HG03378 (cell line): ENCODE results near the gene RELT.

Source experiments
- ATAC-seq: cut with Tn5 transposase; IDR thresholded peaks from one replicate; pipeline ENCODE4 v1.9.1; 2021; ENCODE audit warnings: mild to moderate bottlenecking, moderate library complexity; ENCODE audit not compliant: unreplicated experiment

Gene RELT

DNA sequence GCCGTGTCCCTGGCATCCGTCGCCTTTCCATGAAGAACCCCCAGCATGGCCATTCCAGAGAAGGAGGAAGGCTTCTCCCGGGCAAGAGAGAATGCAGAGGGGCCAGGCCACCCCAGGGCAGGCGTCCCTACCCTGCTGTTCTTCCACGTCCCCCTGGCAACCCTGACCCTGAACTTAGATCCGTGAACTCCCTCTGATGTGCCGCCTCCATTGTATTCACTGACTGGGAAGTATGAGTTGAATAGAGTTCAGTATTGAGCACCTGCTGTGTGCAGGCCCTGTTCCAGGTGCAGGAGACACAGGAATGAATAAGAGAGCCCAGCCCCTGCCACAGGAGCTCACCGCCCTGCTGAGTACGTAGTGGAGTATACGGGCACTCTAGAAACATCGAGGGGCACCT is 29.1 kb upstream of the RELT start:
- no peak for ATAC-seq

DNA sequence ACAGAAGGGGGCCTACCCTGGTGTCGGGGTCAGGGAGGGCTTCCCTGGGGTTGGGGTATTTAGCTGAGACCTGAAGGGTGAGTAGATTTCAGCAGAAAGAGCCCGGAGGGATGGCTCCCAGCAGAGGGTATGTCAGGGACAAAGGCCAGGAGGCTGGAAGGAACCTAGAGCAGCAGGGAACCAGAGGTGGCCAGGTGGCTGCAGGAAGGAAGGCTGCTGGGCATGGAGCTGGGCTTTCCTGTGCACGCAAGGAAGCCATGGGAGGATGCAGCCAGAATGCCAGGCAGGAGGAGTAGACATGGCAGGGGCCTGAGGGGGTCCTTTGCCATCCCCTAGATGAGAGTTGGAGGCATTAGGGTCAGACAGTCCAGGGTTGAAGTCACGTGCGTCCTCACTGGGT is 27.4 kb upstream of the RELT start:
- no peak for ATAC-seq

DNA sequence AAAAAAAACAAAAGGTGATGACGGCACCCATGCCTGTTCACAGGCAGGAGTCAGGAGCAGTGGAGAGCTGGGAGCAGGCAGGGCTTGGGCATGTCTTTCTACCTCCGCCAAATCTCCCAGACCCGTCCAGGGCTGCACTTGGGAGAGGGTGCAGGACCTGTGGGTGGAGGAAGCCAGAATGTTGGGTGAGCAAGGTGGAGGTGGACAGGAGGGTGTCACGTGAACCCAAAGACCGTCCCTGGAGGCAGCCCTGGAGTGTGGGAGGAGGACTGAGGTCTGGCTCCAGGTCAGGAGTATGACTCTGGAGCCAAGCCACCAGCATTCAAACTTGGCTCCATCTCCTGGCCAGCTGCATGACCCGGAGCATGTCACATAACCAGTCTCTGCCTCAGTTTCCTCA is 26.6 kb upstream of the RELT start:
- ATAC-seq = no peak

DNA sequence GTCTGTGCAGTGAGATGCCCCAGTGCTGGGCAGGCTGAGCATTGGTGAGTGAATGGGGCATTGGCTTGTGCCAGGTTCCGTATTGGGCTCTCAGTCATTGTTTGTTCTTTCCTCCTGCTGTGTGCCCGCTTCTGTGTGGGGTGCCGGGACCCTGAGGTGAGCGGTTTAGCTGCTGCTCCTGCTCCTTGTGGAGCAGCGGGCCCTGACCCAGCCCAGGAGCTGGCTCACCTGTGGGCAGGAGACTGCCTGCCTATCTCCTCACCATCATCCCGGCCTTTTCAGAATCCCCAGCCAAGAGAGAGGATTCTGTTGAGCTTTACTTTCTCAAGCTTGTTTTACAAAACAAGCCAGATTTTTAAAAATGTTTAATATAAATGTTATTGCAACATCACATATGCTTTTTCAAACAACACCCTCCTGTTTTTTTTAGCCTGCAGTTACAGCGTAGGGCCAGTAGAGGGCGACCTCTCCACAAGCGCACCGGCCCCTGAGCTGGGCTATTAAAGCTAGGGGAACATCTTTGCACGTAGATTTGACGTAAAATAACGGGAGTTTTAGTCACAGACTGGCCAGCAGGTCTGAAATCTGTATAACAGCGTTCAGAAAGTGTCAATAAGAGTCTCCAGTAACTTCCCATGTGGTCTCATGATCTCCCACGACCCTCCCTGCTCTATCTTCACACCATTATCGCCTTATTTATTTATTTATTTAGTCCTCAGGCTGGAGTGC is 25.1 kb upstream of the RELT start:
- no peak for ATAC-seq

DNA sequence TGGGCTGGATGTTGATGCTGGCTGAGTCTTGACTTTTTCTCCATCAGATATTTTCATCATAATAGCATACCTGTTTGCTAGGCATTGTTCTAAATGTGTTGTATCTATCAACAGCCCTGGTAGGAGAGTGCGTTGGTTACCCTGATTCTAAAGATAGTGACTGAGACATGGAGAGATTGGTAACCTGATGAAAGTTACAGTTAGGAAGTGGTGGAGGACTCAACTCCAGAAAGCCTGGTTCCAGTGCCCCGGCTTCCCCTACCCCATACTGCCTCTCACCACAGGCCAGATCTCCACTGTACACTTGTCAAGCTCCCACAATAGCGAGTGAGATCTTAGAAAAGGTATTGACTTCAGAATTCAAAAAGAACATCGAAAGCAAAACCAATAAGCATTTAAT is 22.8 kb upstream of the RELT start:
- no peak for ATAC-seq

DNA sequence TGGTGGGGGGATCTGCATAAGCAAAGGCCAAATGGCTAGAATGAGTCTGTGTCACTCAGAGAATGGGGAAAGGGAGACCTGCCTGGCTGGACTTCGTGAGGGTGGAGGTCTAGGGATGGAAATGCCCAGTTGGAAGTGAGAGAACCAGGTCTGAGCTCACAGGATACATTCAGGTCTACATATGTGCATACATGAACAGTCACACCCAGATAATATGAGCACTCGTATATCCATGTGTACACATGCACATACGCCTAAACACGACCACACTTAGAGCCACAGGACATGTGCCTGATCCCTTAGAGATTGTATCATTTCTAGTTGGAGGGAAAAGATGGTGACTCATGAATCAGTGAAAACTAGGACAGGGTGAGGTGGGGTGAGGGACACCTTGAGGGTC is 21.1 kb upstream of the RELT start:
- ATAC-seq = no peak

DNA sequence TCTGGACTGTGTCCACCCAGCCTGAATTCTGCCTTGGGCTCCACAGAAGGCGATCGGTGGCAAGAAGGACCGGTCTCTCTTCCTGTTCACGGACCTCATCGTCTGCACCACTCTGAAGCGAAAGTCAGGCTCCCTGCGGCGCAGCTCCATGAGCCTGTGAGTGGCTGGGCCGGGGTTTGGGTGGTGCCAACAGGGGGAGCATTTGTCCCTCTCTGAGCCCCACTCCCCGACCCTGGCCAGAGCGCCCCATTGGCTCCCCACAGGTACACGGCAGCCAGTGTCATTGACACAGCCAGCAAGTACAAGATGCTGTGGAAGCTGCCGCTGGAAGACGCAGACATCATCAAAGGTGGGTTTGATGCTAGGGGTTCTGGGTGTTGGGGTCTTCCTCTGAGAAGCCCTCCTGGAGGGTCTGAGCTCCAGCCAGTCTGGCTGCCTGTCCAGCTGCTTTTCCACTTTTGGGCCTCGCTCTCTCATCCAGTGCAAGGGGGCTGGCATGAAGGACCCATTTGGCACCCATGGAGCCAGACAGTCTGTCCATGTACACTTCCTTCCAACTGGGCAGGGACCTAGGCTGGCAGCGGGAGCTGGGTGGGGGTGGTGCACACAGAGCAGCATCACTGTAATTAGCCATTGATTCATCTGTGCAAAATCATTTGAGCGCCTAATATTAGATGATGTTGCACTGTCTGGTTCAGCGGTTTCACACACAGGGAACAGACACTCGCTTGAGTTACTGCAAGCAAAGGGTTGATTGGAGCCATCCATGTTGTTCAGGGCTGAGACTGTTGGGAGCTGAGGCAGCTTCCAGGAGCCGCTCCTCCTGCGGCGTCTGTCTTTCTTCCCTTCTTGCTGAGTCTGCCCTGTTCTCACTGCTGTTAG is 19.0 kb upstream of the RELT start:
- no peak for ATAC-seq

DNA sequence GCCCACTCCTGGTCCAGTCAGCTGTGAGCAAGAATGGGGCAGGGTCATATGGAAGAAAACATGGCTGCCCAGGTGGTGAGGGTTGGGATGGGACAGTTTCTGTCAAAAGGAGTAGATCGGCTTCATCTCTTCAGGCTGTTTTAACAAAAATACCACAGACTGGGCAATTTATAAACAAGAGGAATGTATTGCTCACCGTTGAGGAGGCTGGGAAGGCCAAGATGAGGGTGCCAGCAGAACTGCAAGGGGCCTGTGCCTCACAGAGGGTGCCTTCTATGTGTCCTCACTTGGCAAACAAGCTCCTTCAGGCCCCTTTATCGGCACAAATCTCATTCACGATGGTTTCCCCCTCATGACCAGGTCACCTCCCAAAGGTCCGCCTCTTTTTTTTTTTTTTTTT is 18.1 kb upstream of the RELT start:
- no peak for ATAC-seq

DNA sequence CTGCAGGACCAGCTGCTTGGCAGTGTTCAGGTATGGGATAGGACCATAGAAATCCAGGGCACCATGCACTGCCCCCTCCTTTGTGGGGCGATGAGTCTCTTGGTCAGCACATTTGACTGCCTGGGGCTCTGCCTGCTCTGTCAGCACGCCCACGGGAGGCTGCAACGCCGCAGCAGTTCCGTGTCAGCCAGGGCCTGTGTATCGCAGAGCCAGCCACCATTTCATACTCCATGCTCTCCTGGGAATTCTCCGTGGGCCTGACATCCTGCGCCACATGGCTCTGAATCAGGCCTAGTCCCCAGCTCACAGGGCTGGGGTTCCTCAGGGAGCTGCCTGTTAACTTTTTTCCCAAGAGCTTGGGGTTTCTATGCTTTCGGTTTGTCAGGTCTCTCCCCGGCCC is 16.9 kb upstream of the RELT start:
- ATAC-seq = no peak

DNA sequence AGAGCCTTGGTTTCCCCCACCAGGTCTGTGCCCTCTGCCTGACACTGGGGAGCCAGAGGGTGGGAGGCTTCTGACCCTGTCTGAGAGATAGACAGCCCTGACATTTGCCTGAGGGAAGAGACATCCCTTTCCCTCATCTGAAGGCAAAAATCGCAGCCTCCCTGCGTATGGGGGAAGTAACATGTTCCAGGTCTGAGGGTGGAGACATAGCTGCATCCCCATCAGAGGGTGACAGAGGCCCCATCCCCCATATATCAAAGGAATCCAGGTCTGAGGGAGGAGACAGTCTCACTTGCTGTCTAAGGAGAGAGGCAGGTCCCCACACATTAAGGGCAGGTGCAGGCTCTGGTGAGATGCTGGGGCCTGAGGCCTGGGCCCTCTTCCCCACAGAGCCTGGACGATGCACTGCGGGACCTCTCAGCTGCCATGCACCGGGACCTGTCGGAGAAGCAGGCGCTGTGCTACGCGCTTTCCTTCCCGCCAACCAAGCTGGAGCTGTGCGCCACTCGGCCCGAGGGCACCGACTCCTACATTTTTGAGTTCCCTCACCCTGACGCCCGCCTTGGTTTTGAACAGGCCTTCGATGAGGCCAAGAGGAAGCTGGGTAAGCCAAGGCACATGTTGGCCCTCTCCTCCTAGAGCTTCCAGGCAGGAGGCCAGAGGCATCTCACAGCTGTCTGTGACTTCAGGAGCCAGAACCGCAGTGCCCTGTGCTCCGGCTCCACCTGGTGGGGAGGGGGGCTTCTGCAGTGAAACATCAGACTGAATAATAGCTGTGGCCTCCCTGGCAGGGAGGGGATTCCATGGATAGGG is 16.1 kb upstream of the RELT start:
- ATAC-seq = no peak

DNA sequence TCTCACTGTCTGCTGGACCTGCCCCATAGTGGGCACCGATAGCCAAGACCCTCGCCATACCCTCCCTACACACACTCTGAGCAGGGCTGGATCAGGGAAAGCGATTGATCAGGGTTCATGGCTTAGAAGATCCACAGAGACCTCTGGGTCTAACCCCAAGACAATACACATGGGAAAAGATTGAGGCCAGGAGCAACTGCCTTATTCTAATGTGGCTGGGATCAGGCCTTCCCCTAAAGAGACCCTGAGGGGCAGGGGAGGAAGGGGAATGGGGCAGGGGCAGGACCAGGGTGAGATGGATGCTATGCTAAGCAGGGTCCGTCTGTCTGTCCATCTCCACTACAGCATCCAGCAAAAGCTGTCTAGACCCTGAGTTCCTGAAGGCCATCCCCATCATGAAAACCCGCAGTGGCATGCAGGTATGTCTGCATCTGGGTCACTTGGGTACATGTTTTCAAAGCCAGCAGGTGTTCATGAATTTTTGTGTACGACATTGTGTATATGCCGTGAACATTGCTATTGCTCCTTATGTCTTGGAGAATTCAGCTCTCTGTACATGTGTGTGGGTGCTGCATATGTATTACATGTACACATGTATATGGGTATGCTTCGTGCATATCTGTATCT is 15.3 kb upstream of the RELT start:
- no peak for ATAC-seq

DNA sequence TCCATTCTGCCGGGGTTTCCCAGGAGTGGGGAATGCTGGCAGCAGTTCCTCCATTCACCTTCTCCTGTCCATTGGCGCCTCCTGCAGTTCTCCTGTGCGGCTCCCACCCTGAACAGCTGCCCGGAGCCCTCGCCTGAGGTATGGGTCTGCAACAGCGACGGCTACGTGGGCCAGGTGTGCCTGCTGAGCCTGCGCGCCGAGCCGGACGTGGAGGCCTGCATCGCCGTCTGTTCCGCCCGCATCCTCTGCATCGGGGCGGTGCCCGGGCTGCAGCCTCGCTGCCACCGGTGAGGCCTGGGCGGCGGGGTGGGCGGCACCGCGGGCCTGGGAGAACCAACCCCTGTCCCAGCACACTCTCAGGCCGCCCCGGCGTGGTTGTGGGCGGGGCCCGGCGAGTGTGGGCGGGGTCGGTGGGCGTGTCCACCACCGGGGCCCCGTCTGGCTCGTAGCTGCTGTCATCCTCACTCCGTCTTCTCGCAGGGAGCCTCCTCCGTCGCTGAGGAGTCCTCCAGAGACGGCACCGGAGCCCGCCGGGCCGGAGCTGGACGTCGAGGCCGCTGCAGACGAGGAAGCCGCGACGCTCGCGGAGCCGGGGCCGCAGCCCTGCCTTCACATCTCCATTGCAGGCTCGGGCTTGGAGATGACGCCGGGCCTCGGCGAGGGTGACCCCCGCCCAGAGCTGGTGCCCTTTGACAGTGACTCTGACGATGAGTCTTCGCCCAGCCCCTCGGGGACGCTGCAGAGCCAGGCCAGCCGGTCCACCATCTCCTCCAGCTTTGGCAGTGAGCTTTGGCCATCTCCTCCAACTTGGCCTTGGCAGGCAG is 14.0 kb upstream of the RELT start:
- ATAC-seq = no peak

DNA sequence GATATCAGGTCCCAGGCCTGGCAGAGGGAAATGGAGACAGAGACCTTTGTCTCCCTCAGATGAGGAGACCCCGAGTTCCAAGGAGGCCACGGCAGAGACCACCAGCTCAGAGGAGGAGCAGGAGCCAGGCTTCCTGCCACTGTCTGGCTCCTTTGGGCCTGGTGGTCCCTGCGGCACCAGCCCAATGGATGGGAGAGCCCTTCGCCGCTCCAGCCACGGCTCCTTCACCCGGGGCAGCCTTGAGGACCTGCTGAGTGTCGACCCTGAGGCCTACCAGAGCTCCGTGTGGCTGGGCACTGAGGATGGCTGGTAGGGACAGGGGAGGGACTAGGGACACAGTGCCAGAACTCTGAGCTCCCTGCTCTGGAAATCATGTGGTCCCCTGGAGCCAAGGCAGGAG is 13.1 kb upstream of the RELT start:
- no peak for ATAC-seq

DNA sequence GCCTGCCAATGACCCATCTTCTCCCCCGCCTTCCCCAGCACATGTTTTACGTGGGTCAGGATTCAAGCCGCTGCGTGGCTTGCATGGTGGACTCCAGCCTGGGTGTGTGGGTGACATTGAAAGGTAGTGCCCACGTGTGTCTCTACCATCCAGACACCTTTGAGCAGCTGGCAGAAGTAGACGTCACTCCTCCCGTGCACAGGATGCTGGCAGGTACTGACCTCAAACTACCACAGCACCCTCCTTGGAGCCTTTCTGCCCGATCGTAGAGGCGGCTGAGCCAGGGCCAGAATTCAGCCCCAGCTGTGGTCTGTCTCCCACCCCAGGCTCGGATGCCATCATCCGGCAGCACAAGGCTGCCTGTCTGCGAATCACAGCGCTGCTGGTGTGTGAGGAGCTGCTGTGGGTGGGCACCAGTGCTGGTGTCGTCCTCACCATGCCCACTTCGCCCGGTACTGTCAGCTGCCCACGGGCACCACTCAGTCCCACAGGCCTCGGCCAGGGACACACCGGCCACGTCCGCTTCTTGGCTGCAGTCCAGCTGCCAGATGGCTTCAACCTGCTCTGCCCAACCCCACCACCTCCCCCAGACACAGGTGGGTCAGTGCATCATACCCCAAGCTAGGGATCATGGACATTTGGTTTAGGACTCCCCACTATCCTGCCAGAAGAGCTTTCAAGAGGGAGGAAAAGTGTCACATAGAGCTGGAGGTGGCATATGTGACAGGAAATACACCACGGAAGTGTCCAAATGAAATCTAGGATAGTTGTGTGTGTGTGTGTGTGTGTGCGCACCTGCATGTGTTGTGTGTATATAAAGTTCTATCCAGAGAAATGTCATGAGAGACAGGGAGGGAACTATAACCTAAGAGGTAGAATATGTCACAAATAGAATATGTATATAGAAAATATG is 10.6 kb upstream of the RELT start:
- no peak for ATAC-seq

DNA sequence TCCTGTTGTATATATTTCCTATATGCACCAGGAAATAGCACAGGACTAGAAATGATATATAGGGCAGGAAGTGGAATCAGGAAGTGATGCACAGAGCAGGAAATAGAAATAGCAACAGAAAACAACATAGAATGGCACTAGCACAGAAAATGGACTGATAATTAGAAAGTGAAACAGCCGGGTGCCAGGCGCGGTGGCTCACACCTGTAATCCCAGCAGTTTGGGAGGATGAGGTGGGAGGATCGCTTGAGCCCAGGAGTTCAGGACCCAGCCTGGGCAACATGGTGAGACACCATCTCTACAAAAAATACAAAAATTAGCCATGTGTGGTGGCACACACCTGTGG is 10.0 kb upstream of the RELT start:
- ATAC-seq = no peak

DNA sequence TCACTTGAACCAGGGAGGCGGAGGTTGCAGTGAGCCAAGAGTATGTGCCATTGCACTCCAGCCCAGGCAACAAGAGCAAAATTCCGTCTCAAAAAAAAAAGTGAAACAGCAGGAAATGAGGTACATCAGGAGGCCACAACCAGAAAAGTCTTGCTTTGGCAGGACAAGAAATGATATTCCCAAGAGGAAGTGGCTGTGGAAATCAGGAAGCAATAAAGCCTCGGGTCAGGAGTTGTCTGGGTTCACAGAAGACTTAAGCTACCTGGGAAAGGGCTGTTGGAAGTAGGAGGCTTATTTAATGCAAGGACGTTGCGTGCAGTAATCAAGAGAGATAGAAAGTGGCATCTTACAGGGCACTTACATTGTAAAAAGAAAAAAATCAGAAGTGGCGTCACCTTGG is 9.2 kb upstream of the RELT start:
- no peak for ATAC-seq

DNA sequence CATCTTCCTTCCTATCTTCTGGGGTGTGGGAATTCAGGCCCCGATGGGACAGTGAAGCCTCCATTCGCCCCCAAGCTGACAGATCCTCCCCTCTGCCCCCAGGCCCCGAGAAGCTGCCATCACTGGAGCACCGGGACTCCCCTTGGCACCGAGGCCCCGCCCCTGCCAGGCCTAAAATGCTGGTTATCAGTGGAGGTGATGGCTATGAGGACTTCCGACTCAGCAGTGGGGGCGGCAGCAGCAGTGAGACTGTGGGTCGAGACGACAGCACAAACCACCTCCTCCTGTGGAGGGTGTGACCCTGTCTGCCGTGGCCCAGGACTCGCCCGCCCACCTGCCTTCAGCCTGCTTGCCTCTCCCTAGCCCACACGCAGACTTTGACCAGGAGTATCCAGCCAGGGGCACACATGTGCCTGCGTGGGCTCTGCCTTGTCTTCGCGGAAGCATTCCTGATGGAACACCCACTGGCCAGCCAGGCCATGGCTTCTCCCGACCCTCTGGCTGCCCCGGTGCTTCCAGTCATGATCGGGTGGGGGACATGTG is 8.6 kb upstream of the RELT start:
- ATAC-seq = no peak

DNA sequence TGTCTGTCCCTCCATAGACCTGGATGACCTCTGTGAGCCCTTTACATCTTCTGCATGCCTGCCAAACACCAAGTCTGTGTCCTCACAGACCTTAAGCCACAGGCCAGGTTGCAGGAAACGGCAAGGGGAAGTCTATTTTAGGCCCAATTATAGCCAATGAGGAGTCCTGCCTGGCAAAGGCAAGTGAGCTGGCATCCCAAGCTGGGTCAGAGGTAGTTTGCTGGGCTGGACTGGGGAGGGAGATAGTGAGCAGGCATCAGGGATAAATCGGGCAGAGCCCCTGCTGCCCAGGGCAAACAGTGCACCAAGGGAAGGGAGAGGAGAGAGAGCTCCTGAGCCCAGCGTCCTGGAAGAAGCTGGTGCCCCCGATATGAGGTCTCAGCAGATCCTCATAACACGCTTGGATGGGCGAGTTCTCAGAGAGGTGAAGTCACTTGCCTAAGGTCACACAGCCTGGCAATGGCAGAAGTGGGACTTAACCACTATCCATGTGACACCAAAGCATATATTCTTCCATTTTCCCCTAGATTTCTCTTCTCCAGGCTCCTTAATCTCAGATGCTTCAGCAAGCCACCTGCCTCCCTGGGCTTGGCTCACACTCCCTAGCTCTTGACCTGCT is 3.7 kb upstream of the RELT start:
- no peak for ATAC-seq

DNA sequence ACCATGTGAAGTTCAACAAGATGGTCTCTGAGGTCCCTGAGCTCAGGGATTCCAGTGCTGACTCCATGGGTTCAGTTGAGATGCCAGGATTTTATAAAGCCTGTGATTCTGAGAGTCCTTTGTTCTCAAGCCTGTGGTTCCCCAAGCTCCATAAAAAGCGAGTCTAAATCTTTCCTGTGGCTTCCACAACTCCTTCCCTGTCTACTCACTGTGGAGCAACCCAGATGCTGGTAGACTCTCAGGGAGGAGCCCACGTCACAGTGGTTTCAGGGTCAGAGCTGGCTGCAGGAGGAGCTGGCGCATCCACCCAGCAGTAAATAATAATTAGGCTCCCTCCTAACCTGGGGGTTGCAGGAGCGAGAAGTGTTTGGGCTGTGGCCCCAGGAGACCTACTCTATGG is 2.0 kb upstream of the RELT start:
- no peak for ATAC-seq
